Activated CD8-positive, alpha-beta memory T cell treated with anti-CD3 and anti-CD28 coated beads, Interleukin-2, amount 10 ng/mL, durations not matched to agents 7 days and 5 days (primary cell): ENCODE measurements around the gene TPMT. TPM values are rescaled to one million over a fixed set of nuclear protein-coding genes. Genes with fewer than 3 reads are reported as not detected.

ENCODE experiments used
- ATAC-seq: fragments of 150-1000 bp; cut with Tn5 transposase; one replicate; pipeline ENCODE4 v1.10.0; 2021; ENCODE audit warnings: moderate library complexity
- CTCF ChIA-PET: fragments of 350-600 bp; sonication (Branson Sonifier 250); formaldehyde crosslinking; loops from one replicate; lab custom pipeline; 2021; ENCODE audit warnings: antibody characterized with exemption; lab: Charles Lee
- DNase-seq: peaks from one replicate; pipeline ENCODE4 v3.0.0-alpha.2; 2020
- H3K27ac Mint-ChIP-seq: one replicate; pipeline ENCODE4 v1.8.0; 2021; ENCODE audit warnings: mild to moderate bottlenecking, mixed read lengths
- H3K27me3 Mint-ChIP-seq: one replicate; pipeline ENCODE4 v1.8.0; 2021; ENCODE audit warnings: mixed read lengths
- H3K36me3 Mint-ChIP-seq: one replicate; pipeline ENCODE4 v1.8.0; 2021; ENCODE audit warnings: mild to moderate bottlenecking, mixed read lengths
- H3K4me1 Mint-ChIP-seq: one replicate; pipeline ENCODE4 v1.8.0; 2021; ENCODE audit warnings: mixed read lengths
- H3K4me3 Mint-ChIP-seq: one replicate; pipeline ENCODE4 v1.8.0; 2021; ENCODE audit warnings: mild to moderate bottlenecking, moderate library complexity, mixed read lengths
- H3K9me3 Mint-ChIP-seq: one replicate; pipeline ENCODE4 v1.8.0; 2022; ENCODE audit warnings: low read depth, mixed read lengths
- total RNA-seq, 2 experiments: library from RNA; stranded (reverse); gene quantifications; one replicate each; pipeline ENCODE4 v1.2.3, GENCODE V29; 2021

TPMT gene
- total RNA-seq, result 1 to 10 TPM; 5.6 to 9.5 TPM

DNA sequence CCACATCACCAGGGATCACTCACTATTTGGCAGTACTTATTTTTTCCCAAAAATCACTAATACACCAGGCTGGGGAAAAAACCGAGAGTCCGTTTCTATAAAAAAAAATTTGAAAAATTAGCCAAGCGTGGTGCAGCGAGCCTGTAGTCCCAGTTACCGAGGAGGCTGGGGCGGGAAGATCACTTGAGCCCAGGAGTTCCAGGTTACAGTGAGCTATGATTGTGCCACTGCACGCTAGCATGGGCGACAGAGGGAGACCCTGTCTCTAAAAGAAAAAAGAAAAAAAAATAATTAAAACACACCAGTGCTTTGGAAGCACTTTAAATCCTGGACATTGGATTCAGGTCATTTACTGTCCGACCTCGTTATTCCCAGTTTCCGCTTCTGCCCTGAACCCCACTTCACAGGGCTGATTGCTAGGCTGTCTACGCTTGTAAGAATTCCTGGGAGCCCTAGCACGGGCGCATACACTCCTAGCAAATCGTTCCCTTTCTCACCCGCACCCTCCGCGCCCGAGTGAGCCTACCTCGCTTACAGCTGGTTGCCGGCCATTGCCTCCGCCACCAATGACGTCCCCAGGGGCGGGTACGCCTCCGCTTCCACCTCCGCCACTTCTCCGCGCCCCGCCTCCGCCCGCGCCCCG is at the start of gene TPMT:
TPMT (minus strand) TSS at position 571 of the 643 bp plus-strand sequence. CDS start 5,950 bp downstream, outside the sequence.
- CTCF ChIA-PET, result interaction anchor here (0.8 kb wide), 1 partner anchor 164 kb away, joined by 4 read pairs; no protein-coding TSS in a partner anchor
- DNase-seq (peak; percentile 42), ATAC-seq (peak; percentile 79)
- Mint-ChIP-seq H3K27ac (peak within 1 kb of the TSS; percentile 93), H3K9me3 (no peaks in the 10 kb centered on the region), H3K27me3 (no peaks in the 10 kb centered on the region), H3K36me3 (peaks cover 6% of the 10 kb centered on the region), H3K4me1 (peaks cover 29% of the 10 kb centered on the region), H3K4me3 (peak within 1 kb of the TSS; percentile 93)

DNA sequence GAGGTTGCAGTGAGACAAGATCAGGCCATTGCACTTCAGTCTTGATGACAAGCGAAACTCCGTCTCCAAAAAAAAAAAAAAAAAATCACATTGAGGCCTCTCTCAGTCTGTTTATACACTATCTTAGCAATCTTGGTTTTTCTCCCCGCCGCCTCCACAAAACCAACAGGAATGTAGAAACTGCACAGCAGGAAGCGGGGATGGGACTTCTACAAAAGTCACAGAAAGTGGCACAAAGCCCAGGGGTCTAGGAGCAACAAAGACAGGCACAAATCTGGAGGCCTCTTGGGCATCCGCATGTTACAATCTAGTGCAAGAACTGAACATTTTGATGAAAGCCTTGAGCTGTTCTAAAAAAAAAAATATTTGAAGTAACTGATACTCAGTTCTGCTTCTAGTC is 48.9 kb upstream of the TPMT start:
- no peak for ATAC-seq
- CTCF ChIA-PET, result no interaction called here
- Mint-ChIP-seq H3K27ac (no peak overlapping the region), H3K9me3 (no peaks in the 10 kb centered on the region), H3K4me3 (no peak overlapping the region), H3K36me3 (peaks cover 3% of the 10 kb centered on the region), H3K27me3 (no peaks in the 10 kb centered on the region), H3K4me1 (no peaks in the 10 kb centered on the region)
- DNase-seq, result no peak

DNA sequence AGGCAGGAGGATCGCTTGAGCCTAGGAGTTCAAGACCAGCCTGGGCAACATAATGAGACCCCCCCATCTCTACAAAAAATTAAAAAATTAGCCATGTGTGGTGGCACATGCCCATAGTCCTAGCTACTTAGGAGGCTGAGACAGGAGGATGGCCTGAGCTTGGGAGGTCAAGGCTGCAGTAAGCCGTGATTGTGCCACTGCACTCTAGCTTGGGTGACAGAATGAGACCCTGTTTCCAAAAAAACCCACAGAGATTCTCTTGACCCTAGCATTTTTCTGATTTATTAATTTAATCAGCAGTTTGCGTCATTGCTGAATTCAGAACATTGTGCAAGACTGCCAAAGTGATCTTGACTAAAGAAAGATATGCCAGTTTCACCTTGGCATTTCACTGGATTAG is 37.1 kb upstream of the TPMT start:
- no peaks in the 10 kb centered on the region for H3K36me3 Mint-ChIP-seq
- no peaks in the 10 kb centered on the region for H3K9me3 Mint-ChIP-seq
- CTCF ChIA-PET, result interaction anchor here (0.7 kb wide), 1 partner anchor 95 kb away, joined by 3 read pairs; no protein-coding TSS in a partner anchor
- H3K4me3 Mint-ChIP-seq, result no peak overlapping the region
- no peak for DNase-seq
- H3K4me1 Mint-ChIP-seq, result no peaks in the 10 kb centered on the region
- no peak for ATAC-seq
- no peak overlapping the region for H3K27ac Mint-ChIP-seq
- no peaks in the 10 kb centered on the region for H3K27me3 Mint-ChIP-seq

DNA sequence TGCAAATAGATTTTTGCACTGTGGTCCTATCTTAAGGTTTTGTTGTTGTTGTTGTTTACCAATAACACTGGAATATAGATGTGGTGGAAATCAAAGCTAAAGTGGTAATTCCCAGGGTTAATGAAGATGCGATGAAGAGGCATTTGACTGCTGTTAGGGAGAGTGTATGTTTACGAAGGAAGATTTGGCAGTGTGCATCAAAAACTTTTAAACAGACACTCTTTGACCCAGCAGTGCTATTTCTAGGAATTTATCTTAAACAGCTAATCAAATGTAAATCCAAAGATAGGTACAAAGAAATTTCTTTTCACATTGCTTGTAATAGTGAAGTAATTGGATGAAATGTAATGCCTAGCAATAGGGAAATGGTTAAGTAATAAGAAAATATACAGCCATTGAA is 34.3 kb upstream of the TPMT start:
- Mint-ChIP-seq H3K9me3 (no peaks in the 10 kb centered on the region), H3K27me3 (no peaks in the 10 kb centered on the region), H3K4me1 (no peaks in the 10 kb centered on the region), H3K4me3 (no peak overlapping the region), H3K36me3 (peaks cover 2% of the 10 kb centered on the region), H3K27ac (no peak overlapping the region)
- DNase-seq, result no peak
- CTCF ChIA-PET, result no interaction called here
- no peak for ATAC-seq

DNA sequence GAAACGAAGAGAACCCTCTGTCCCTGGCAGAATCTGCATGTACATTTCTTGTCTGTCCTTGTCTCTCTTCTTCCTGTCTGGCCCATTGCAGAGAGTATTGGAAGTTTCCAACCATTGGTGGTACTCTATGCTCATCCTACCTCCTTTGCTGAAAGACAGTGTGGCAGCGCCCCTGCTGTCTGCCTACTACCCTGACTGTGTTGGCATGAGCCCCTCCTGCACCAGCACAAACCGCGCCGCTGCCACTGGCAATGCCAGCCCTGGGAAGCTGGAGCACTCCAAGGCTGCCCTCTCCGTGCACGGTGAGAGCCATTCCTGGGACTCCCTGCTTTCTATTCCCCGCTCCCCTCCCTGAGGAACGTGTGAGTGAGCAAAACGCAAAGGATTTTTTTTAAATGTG is 32.8 kb upstream of the TPMT start:
- H3K9me3 Mint-ChIP-seq, result no peaks in the 10 kb centered on the region
- H3K4me3 Mint-ChIP-seq, result no peak overlapping the region
- peaks cover 2% of the 10 kb centered on the region for H3K36me3 Mint-ChIP-seq
- ATAC-seq (no peak), DNase-seq (no peak)
- no peaks in the 10 kb centered on the region for H3K27me3 Mint-ChIP-seq
- H3K4me1 Mint-ChIP-seq, result no peaks in the 10 kb centered on the region
- CTCF ChIA-PET, result no interaction called here
- H3K27ac Mint-ChIP-seq, result no peak overlapping the region

DNA sequence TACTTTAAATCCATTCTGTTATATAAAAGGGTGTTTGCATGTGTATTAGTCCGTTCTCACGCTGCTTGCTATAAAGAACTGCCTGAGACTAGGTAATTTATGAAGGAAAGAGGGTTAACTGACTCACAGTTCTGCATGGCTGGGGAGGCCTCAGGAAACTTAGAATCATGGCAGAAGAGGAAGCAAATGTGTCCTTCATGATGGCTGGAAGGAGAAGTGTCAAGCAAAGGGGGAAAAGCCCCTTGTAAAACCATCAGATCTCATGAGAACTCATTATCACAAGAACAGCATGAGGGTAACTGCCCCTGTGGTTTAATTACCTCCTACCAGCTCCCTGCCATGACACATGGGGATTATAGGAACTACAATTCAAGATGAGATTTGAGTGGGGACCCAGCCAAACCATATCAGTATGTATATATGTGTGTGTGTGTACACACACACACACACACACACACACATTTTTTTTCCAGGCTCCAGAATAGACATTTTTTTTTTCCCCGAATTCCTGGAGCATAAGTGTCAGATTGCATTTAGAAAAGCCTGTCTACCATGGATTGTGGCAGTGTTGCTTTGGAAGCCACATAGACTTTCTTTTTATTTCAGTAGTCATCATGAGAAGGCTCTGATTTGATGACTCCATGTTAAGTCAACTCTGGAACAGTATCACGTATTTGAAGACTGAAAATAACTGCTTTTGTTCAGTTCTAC is 31.8 kb upstream of the TPMT start:
- no peak for ATAC-seq
- H3K4me3 Mint-ChIP-seq, result no peak overlapping the region
- no peaks in the 10 kb centered on the region for H3K27me3 Mint-ChIP-seq
- no peaks in the 10 kb centered on the region for H3K9me3 Mint-ChIP-seq
- no peak overlapping the region for H3K27ac Mint-ChIP-seq
- CTCF ChIA-PET, result no interaction called here
- peaks cover 3% of the 10 kb centered on the region for H3K36me3 Mint-ChIP-seq
- DNase-seq, result no peak
- no peaks in the 10 kb centered on the region for H3K4me1 Mint-ChIP-seq

DNA sequence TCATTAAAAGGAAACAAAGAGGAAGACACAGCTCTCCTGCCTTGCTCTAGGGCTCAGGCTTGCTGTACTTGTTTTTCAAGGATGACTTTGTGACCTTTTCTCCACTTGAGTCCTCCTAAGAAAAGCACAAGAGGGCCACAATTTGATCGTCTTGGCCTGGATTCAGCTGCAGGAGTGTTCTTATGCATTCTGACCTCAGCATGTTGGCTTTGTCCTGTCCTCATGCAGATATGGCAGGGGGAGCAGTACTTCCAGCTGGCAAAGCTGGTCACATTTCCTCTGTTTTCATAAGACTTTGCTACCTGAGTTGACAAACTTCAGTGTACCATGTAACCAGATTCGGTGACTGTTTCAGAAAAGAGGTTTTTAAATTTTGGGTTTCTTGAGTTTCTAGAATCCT is 31.2 kb upstream of the TPMT start:
- H3K9me3 Mint-ChIP-seq, result no peaks in the 10 kb centered on the region
- no peak overlapping the region for H3K27ac Mint-ChIP-seq
- no peaks in the 10 kb centered on the region for H3K27me3 Mint-ChIP-seq
- no peak for DNase-seq
- H3K36me3 Mint-ChIP-seq, result peaks cover 3% of the 10 kb centered on the region
- no peak overlapping the region for H3K4me3 Mint-ChIP-seq
- ATAC-seq, result no peak
- CTCF ChIA-PET, result no interaction called here
- H3K4me1 Mint-ChIP-seq, result no peaks in the 10 kb centered on the region

DNA sequence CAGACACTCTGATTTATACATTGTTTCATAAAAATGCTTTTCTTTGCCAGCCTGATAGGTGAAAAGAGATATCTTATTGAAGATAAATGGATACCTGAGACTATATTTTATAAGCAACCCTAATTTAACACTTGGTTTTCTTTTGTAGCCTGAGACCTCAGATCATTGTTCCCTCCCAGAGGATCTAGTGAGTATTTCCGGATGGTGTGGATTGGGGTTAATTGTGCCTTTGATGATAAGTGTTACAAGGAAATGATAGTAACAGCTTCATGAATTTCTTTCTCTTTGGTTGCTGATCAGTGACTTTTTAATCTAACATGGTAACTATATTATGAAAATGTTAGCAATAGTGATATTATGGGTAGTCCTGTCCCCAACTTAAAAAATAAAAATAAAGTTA is 30.7 kb upstream of the TPMT start:
- ATAC-seq (no peak), DNase-seq (no peak)
- Mint-ChIP-seq H3K4me1 (no peaks in the 10 kb centered on the region), H3K27ac (no peak overlapping the region), H3K4me3 (no peak overlapping the region), H3K9me3 (no peaks in the 10 kb centered on the region), H3K27me3 (no peaks in the 10 kb centered on the region), H3K36me3 (peaks cover 6% of the 10 kb centered on the region)
- CTCF ChIA-PET, result no interaction called here

DNA sequence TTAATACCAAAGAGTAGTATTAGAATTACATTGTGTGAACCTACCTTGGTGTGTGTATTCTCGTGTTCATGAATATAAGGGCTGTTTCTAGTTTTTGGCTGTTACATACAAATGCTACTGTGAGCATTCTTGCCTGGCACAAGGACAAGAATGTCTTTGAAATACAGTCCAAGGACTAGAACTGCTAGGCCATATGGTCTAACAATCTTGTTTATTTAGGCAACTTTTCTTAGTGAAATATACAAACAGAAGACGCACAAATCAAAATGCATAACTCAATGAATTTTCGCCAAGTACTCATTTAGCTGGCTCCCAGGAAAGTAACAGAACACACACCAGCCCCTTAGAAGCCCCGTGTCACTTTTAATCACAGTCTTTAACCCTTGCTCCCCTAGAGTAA is 28.9 kb upstream of the TPMT start:
- no peaks in the 10 kb centered on the region for H3K4me1 Mint-ChIP-seq
- no peak overlapping the region for H3K4me3 Mint-ChIP-seq
- H3K9me3 Mint-ChIP-seq, result no peaks in the 10 kb centered on the region
- ATAC-seq (no peak), DNase-seq (no peak)
- H3K27me3 Mint-ChIP-seq, result no peaks in the 10 kb centered on the region
- CTCF ChIA-PET, result interaction anchor here (0.7 kb wide), 1 partner anchor 70 kb away, joined by 3 read pairs; no protein-coding TSS in a partner anchor
- H3K36me3 Mint-ChIP-seq, result peaks cover 12% of the 10 kb centered on the region
- H3K27ac Mint-ChIP-seq, result no peak overlapping the region

DNA sequence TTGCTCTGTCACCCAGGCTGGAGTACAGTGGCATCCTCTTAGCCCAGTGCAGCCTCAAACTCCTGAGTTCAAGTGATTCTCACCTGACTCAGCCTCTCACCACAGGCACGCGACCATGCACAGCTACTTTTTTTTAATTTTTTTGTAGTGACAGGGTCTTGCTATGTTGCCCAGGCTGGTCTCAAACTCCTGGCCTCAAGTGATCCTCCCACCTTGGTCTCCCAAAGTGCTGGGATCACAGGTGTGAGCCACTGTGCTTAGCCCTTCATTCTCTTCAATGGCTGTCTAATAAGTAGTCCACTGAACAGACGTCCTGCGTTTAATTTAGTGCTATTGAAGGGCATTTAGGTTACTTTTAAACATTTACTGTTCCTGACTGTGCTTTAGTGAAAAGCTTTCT is 27.7 kb upstream of the TPMT start:
- CTCF ChIA-PET, result no interaction called here
- H3K27me3 Mint-ChIP-seq, result no peaks in the 10 kb centered on the region
- peaks cover 15% of the 10 kb centered on the region for H3K36me3 Mint-ChIP-seq
- no peak overlapping the region for H3K27ac Mint-ChIP-seq
- no peak overlapping the region for H3K4me3 Mint-ChIP-seq
- ATAC-seq, result no peak
- H3K4me1 Mint-ChIP-seq, result no peaks in the 10 kb centered on the region
- no peaks in the 10 kb centered on the region for H3K9me3 Mint-ChIP-seq
- DNase-seq, result no peak

DNA sequence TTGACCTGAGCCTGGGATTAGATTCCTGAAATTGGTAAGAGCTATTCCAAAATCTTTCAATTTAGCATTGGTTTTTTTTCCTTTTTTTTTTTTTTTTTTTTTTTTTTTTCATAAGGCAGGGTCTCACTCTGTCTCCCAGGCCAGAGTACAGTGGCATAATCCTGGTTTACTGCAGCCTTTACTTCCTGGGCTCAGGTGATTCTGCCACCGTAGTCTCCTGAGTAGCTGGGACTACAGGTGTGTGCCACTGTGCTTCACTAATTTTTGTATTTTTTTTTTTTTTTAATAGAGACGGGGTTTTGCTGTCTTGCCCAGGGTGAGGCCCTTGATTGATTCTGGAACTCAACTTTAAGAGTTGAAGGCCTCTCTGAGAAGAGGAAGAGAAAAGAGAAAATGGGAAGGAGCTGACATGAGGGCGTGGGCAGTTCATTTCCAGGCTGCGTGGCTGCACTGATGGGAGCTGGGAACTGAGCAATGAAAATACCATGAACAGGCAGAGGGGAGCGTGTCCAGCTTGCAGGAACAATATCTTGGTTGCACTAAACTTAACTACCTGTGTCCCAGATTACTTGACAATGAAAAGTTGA is 25.0 kb upstream of the TPMT start:
- CTCF ChIA-PET, result no interaction called here
- ATAC-seq (no peak), DNase-seq (no peak)
- Mint-ChIP-seq H3K4me3 (no peak overlapping the region), H3K27ac (no peak overlapping the region), H3K4me1 (no peaks in the 10 kb centered on the region), H3K27me3 (no peaks in the 10 kb centered on the region), H3K9me3 (no peaks in the 10 kb centered on the region), H3K36me3 (peaks cover 27% of the 10 kb centered on the region)

DNA sequence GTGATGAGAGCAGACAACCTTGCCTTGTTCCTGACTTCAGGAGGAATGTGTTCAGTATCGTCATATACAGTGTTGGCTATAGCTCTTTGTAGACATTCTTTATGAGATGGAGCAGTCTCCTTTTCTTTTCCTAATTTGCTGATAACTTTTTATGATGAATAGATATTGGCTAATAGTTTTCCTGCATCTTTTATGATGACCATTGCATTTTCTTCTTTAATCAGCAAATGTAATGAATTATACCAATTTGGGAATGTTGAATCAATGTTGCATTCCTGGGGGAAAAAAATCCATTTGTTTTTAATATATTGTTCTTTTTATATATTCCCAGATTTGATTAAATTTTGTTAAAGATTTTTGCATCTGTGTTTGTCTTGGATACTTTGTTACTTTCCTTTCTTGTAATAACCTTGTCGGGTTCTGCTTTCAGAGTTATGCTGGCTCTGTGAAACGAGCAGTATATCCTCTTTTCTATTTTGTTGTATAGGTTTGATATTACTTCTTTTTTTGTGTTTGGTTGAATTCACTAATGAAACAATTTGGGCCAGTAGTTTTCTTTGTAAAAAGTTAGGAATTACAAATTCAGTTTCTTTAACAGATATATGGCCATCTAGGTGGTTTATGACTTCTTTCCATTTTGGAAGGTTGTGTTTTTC is 24.2 kb upstream of the TPMT start:
- no peak for DNase-seq
- no peaks in the 10 kb centered on the region for H3K9me3 Mint-ChIP-seq
- H3K27ac Mint-ChIP-seq, result no peak overlapping the region
- no peaks in the 10 kb centered on the region for H3K4me1 Mint-ChIP-seq
- no peaks in the 10 kb centered on the region for H3K27me3 Mint-ChIP-seq
- H3K36me3 Mint-ChIP-seq, result peaks cover 27% of the 10 kb centered on the region
- ATAC-seq, result no peak
- H3K4me3 Mint-ChIP-seq, result no peak overlapping the region
- CTCF ChIA-PET, result no interaction called here

DNA sequence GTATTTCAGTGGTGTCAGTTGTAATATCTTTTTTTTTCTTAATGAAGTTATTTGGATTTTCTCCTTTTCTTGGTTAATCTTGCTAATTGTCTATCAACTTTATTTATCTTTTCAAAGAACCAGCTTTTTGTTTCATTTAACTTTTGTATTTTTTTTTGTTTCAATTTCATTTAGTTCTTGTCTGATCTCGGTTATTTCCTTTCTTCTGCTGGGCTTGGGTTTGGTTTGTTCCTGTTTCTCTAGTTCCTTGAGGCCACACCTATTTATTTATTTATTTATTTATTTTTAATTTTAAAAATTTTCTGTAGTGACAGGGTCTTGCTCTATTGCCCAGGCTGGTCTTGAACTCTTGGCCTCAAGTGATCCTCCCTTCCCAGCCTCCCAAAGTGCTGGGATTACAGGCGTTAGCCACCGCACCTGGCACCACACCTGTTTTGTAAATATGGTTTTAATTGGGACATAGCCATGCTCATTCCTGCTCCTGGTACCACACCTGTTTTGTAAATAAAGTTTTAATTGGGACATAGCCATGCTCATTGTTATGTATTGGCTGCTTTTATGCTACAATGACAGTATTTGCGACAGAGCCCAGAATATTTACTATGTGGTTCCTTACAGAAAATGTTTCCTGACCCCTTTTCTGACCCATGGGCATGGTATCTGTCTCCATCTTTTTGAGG is 22.5 kb upstream of the TPMT start:
- H3K27ac Mint-ChIP-seq, result no peak overlapping the region
- no peak for DNase-seq
- H3K4me1 Mint-ChIP-seq, result no peaks in the 10 kb centered on the region
- no peak for ATAC-seq
- no peaks in the 10 kb centered on the region for H3K9me3 Mint-ChIP-seq
- H3K36me3 Mint-ChIP-seq, result peaks cover 32% of the 10 kb centered on the region
- H3K27me3 Mint-ChIP-seq, result no peaks in the 10 kb centered on the region
- CTCF ChIA-PET, result no interaction called here
- no peak overlapping the region for H3K4me3 Mint-ChIP-seq
